A673 (cell line): Measurements from ENCODE around the gene RARRES2. TPM values are rescaled to one million over a fixed set of nuclear protein-coding genes. Genes with fewer than 3 reads are reported as not detected.
A peak's percentile ranks its signal among the peaks of the same experiment; 100 is the strongest.

Source experiments
- BruUV-seq: library from RNA; stranded (reverse); fragments of 400-500 nt; replicated peaks from 2 replicates; lab custom pipeline; 2021; lab: Mats Ljungman, UMichigan
- CTCF ChIA-PET: fragments of 300-600 bp; sonication (Branson Sonifier 250); formaldehyde crosslinking; loops from one replicate; lab custom pipeline; 2022; ENCODE audit warnings: antibody characterized with exemption; lab: Charles Lee
- POLR2A ChIA-PET: fragments of 300-600 bp; sonication (Branson Sonifier 250); formaldehyde crosslinking; loops from one replicate; lab custom pipeline; 2022; ENCODE audit warnings: antibody characterized with exemption; ENCODE audit not compliant: low non-redundant PET; lab: Charles Lee
- DNase-seq: peaks from one replicate; pipeline ENCODE4 v3.0.0-alpha.2; 2015; ENCODE audit warnings: low spot score
- H3K27ac ChIP-seq: fragments of 200-600 bp; sonication (generic); 2 replicates; pipeline ENCODE4 v1.5.1; 2016; ENCODE audit warnings: mixed run types, low read depth, mild to moderate bottlenecking, mixed read lengths, antibody characterized with exemption, low read length; ENCODE audit not compliant: poor library complexity, severe bottlenecking
- H3K27me3 ChIP-seq: fragments of 200-600 bp; sonication (generic); replicated peaks from 2 replicates; pipeline ENCODE4 v1.6.1; 2017; ENCODE audit warnings: mixed run types, low read depth, mild to moderate bottlenecking, mixed read lengths, antibody characterized with exemption, low read length; ENCODE audit not compliant: insufficient read depth, poor library complexity
- H3K36me3 ChIP-seq: fragments of 200-600 bp; sonication (generic); 2 replicates; pipeline ENCODE4 v1.6.1; 2016; ENCODE audit warnings: mixed run types, mild to moderate bottlenecking, mixed read lengths, antibody characterized with exemption, low read length; ENCODE audit not compliant: insufficient read depth, poor library complexity, severe bottlenecking
- H3K4me1 ChIP-seq: fragments of 200-600 bp; sonication (generic); 2 replicates; pipeline ENCODE4 v1.6.1; 2017; ENCODE audit warnings: mixed run types, mild to moderate bottlenecking, mixed read lengths, antibody characterized with exemption, low read length; ENCODE audit not compliant: insufficient read depth, poor library complexity, severe bottlenecking
- H3K4me3 ChIP-seq: fragments of 200-600 bp; sonication (generic); 2 replicates; pipeline ENCODE4 v1.5.1; 2016; ENCODE audit warnings: low read depth, mixed run types, mild to moderate bottlenecking, mixed read lengths, low read length; ENCODE audit not compliant: poor library complexity, severe bottlenecking
- H3K9me3 ChIP-seq: fragments of 200-600 bp; sonication (generic); 2 replicates; pipeline ENCODE4 v1.6.1; 2016; ENCODE audit warnings: mixed run types, low read depth, mild to moderate bottlenecking, mixed read lengths, antibody characterized with exemption, low read length; ENCODE audit not compliant: poor library complexity, severe bottlenecking
- EZH2 ChIP-seq: fragments of 200-600 bp; sonication (generic); IDR thresholded peaks from 2 replicates; pipeline ENCODE4 v1.6.1; 2017; ENCODE audit warnings: borderline replicate concordance, low read depth, mild to moderate bottlenecking, mixed read lengths, antibody characterized with exemption, low read length; ENCODE audit not compliant: poor library complexity, severe bottlenecking
- intact Hi-C: fragments of 100-400 bp; cut with micrococcal nuclease; formaldehyde crosslinking; loops from one replicate; pipeline ENCODE4 v1.10.0; 2022; ENCODE audit not compliant: unreplicated experiment
- total RNA-seq: library from RNA; stranded (reverse); gene quantifications from 2 replicates; pipeline ENCODE4 v1.2.3, GENCODE V29; 2021
- TF ChIP-seq, protein P1 (sequence below): fragments of 300-800, 200-600 bp; sonication (generic); conservative IDR thresholded peaks from 2 replicates; pipeline ENCODE4 v1.5.1; 2017; ENCODE audit warnings: low read depth, mild to moderate bottlenecking, antibody characterized with exemption, low read length, moderate library complexity, mixed read lengths

The RARRES2 gene
- total RNA-seq, 1 experiment from 2014 or later = not detected

DNA sequence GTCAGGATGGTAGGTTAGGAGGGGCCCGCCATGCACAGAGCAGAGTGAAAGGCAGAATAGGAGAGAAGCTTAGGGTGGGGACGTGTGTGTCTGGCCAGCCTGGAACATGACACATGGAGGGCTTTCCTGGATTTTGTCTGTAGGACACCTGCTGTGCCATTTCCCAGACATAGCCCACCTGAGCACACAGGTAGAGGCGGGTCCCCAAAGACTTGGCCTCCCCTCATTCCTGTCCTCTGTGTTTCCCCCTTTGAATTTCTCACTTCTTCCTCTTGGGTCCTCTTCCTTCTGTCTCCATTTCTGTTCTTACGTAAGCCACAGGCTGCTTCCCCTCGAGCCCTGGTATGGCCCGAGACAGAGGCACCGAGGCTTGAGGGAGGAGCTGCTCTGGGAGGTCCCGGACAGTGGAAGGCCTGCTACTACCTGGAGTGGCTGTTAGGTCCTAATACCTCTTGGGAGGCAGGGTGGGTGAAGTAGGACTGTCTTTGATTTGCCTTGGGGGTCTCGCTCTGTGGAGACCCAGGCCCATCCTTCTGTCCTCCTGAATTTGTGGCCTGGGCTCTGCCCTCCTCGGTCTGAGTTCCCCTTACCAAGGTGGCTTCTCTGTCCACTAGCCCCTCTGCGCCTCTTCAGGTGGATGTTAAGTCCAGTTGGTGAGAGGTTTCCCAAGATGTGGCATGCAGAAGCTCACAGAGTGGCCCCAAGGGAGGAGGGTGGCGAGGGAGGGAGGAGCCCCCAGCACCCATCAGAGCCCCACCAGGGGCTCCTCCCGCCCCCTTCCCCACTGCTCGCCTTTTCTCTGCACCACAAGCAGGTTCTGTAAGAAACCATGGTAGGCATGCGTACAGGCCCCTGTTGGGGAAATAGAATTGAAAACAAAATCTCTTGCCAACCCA, 43.2 kb upstream of the RARRES2 start:
- no peaks in the 10 kb centered on the region for H3K27me3 ChIP-seq
- POLR2A ChIA-PET = no interaction called here
- no peak for TF ChIP-seq EZH2
- intact Hi-C loops = no loop called here
- CTCF ChIA-PET = no interaction called here
- H3K4me3 ChIP-seq = no peak overlapping the region
- no TSS peak for BruUV-seq
- peaks cover 11% of the 10 kb centered on the region for H3K4me1 ChIP-seq
- peaks cover 6% of the 10 kb centered on the region for H3K36me3 ChIP-seq
- DNase-seq = no peak
- peak overlapping the region; percentile 11 for H3K27ac ChIP-seq
- H3K9me3 ChIP-seq = no peaks in the 10 kb centered on the region

DNA sequence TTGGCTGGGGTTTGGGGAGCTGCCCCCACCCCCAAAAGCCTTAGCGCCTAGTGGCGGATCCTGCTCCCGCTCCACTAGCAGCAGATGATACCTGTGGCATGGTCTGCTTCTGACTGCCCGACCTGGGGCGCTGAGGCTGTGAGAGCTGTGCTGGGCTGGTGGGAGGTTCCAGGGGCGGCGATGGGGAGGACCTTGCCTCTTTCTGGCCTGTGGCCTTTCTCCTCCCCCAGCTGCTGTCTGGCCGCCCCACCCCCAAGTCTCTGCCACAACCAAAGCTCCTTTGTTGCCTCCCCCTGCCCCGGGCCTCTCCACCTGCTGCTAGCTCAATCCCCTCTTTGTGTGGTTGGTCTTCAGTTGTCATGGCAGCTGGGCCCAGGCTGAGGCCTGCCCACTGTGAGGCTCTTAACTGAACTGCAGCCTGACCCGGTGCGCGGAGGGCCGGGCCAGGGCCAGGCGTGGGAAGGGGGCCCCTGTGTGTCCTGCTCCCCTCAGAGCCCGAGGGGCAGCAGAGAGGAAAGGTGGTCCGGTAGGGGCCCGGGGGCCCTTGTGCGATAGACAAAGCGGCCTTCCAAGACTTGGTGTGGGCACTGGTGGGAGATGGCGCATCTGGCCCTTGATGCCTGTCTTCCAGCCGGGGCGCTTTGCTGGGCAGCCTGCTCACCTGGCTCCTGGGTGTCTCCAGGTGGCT, 42.4 kb upstream of the RARRES2 start:
- H3K4me1 ChIP-seq = peaks cover 11% of the 10 kb centered on the region
- no peaks in the 10 kb centered on the region for H3K9me3 ChIP-seq
- ChIA-PET CTCF (no interaction called here), POLR2A (no interaction called here)
- TF ChIP-seq, protein P1, sequence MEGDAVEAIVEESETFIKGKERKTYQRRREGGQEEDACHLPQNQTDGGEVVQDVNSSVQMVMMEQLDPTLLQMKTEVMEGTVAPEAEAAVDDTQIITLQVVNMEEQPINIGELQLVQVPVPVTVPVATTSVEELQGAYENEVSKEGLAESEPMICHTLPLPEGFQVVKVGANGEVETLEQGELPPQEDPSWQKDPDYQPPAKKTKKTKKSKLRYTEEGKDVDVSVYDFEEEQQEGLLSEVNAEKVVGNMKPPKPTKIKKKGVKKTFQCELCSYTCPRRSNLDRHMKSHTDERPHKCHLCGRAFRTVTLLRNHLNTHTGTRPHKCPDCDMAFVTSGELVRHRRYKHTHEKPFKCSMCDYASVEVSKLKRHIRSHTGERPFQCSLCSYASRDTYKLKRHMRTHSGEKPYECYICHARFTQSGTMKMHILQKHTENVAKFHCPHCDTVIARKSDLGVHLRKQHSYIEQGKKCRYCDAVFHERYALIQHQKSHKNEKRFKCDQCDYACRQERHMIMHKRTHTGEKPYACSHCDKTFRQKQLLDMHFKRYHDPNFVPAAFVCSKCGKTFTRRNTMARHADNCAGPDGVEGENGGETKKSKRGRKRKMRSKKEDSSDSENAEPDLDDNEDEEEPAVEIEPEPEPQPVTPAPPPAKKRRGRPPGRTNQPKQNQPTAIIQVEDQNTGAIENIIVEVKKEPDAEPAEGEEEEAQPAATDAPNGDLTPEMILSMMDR = no peak
- TF ChIP-seq EZH2 = no peak
- no peaks in the 10 kb centered on the region for H3K27me3 ChIP-seq
- DNase-seq = no peak
- peak overlapping the region; percentile 11 for H3K27ac ChIP-seq
- BruUV-seq = no TSS peak
- intact Hi-C loops = no loop called here
- H3K36me3 ChIP-seq = peaks cover 6% of the 10 kb centered on the region
- no peak overlapping the region for H3K4me3 ChIP-seq

DNA sequence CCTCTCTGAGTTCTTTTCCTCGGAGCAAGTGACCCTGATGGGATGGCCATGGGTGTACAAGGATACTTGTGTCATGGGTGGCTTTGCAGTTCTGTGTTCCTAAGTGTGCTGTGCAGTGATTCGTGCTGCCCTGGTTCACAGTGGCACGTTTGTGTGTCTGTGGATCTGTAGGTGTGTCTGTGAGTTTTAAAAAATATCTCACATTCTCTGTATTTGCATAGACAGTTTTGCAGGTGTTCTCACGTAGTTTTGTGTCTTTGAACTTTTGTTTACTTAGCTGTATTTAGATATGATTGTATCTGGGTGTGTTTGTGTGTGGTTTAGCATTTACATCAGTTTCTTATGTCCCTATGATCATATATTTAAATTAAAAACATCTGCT, 41.4 kb upstream of the RARRES2 start:
- no TSS peak for BruUV-seq
- TF ChIP-seq, protein P1 = no peak
- no peak for TF ChIP-seq EZH2
- Histone ChIP-seq H3K27me3 (no peaks in the 10 kb centered on the region), H3K27ac (no peak overlapping the region), H3K4me3 (no peak overlapping the region), H3K9me3 (no peaks in the 10 kb centered on the region), H3K36me3 (peaks cover 6% of the 10 kb centered on the region), H3K4me1 (peaks cover 18% of the 10 kb centered on the region)
- intact Hi-C loops = no loop called here
- ChIA-PET CTCF (no interaction called here), POLR2A (no interaction called here)
- DNase-seq = no peak
